Endodermal cell (in vitro differentiated cells): ENCODE measurements around the gene SMC1B. TPM values are rescaled to one million over a fixed set of nuclear protein-coding genes. Genes with fewer than 3 reads are reported as not detected.
"Not testable (repeated sequence)": the region's sequence is repeated elsewhere in the genome, so short reads cannot be mapped to it uniquely, and the experiment has no call there.

Experiments
- DNase-seq: peaks from one replicate; pipeline ENCODE4 v3.0.0-alpha.2; 2017
- H3K27ac ChIP-seq: 2 replicates; pipeline ENCODE4 v1.5.1; 2013; ENCODE audit warnings: mild to moderate bottlenecking, low read depth, low read length, moderate library complexity
- H3K27me3 ChIP-seq: 2 replicates; pipeline ENCODE4 v1.6.1; 2013; ENCODE audit warnings: mild to moderate bottlenecking, low read length, moderate library complexity; ENCODE audit not compliant: insufficient read depth, control insufficient read depth, poor library complexity, severe bottlenecking
- H3K36me3 ChIP-seq: 2 replicates; pipeline ENCODE4 v1.7.0; 2013; ENCODE audit warnings: mild to moderate bottlenecking, low read length, moderate library complexity; ENCODE audit not compliant: control insufficient read depth, insufficient read depth
- H3K4me1 ChIP-seq: one replicate; pipeline ENCODE4 v1.7.0; 2013; ENCODE audit warnings: low read length; ENCODE audit not compliant: control insufficient read depth, insufficient read depth
- H3K4me3 ChIP-seq: 2 replicates; pipeline ENCODE4 v1.5.1; 2013; ENCODE audit warnings: mild to moderate bottlenecking, low read length, moderate library complexity
- H3K9ac ChIP-seq: 2 replicates; pipeline ENCODE4 v1.6.1; 2013; ENCODE audit warnings: mild to moderate bottlenecking, low read length, moderate library complexity; ENCODE audit not compliant: poor library complexity, severe bottlenecking; ENCODE audit errors: extremely low read depth
- H3K9me3 ChIP-seq: 2 replicates; pipeline ENCODE4 v1.6.1; 2013; ENCODE audit warnings: mild to moderate bottlenecking, low read length, moderate library complexity; ENCODE audit not compliant: control insufficient read depth
- H3K27ac Mint-ChIP-seq: 2 replicates; pipeline ENCODE4 v1.8.0; 2020; ENCODE audit warnings: mixed read lengths
- H3K27me3 Mint-ChIP-seq: 2 replicates; pipeline ENCODE4 v1.8.0; 2021; ENCODE audit warnings: mild to moderate bottlenecking, mixed read lengths; ENCODE audit not compliant: insufficient read depth
- H3K36me3 Mint-ChIP-seq: 2 replicates; pipeline ENCODE4 v1.8.0; 2020; ENCODE audit warnings: low read depth, mixed read lengths
- H3K4me1 Mint-ChIP-seq: 2 replicates; pipeline ENCODE4 v1.8.0; 2020; ENCODE audit warnings: mixed read lengths
- H3K4me3 Mint-ChIP-seq: 2 replicates; pipeline ENCODE4 v1.8.0; 2020; ENCODE audit warnings: mild to moderate bottlenecking, moderate library complexity, mixed read lengths
- H3K9me3 Mint-ChIP-seq: 2 replicates; pipeline ENCODE4 v1.8.0; 2020; ENCODE audit warnings: mild to moderate bottlenecking, mixed read lengths
- WGBS, 2 experiments: methylation state at CpG; one replicate each; pipeline versions ENCODE4 v1.1.5 to v1.1.7; 2013; ENCODE audit warnings: missing lambda C conversion rate in 2 of 2, mixed read lengths in 1 of 2; ENCODE audit not compliant: insufficient coverage in 1 of 2, insufficient read length in 1 of 2; 5-methylcytosine and 5-hydroxymethylcytosine counted together
- total RNA-seq, 2 donors: library from RNA; stranded (reverse); fragmentation: NEBNext Ultra II Directional in 1 of 2; extraction: Animal tissue kit (Norgen Biotek cat#: 25700) in 1 of 2; gene quantifications; 2 replicates in 1 of 2; 3 replicates in 1 of 2; pipeline ENCODE4 v1.2.1, GENCODE V29; 2021
- TF ChIP-seq, protein P1 (sequence below): fragments of 200-600 bp; sonication (generic); conservative IDR thresholded peaks from 2 replicates; pipeline ENCODE4 v1.5.0; 2021; ENCODE audit warnings: antibody characterized with exemption, mild to moderate bottlenecking

Gene SMC1B
- total RNA-seq, 2 donors from 2014 or later, result 0.11 TPM; not detected in 1

- peaks cover 12% of the 10 kb centered on the region for H3K4me1 Mint-ChIP-seq
- H3K36me3 Mint-ChIP-seq, result no peaks in the 10 kb centered on the region
- 87 to 92% methylated on average over 4 to 9 of the region's 9 CpGs for WGBS, 2 experiments
Measured at GRCh38 chr22:45448431-45448830, 35.0 kb upstream of the SMC1B start.

GRCh38 chr22:45447596-45447995 lies 34.2 kb upstream of the SMC1B start:
- not testable (repeated sequence) for H3K4me3 ChIP-seq, H3K27ac Mint-ChIP-seq, H3K9ac ChIP-seq, H3K9me3 ChIP-seq, H3K4me1 ChIP-seq, H3K36me3 ChIP-seq, H3K4me3 Mint-ChIP-seq, H3K27ac ChIP-seq, H3K36me3 Mint-ChIP-seq, H3K27me3 ChIP-seq, H3K27me3 Mint-ChIP-seq, H3K9me3 Mint-ChIP-seq, DNase-seq
- WGBS, 2 experiments, result 93 to 100% methylated on average over 2 to 4 of the region's 4 CpGs
- peaks cover 12% of the 10 kb centered on the region for H3K4me1 Mint-ChIP-seq

More at GRCh38 chr22:45448431-45448830, 35.0 kb upstream of the SMC1B start:
- Mint-ChIP-seq H3K27me3 (peaks cover 1% of the 10 kb centered on the region), H3K4me3 (no peak overlapping the region), H3K27ac (no peak overlapping the region), H3K9me3 (no peaks in the 10 kb centered on the region)
- H3K27ac ChIP-seq, result no peak overlapping the region
- no peaks in the 10 kb centered on the region for H3K27me3 ChIP-seq
- TF ChIP-seq, protein P1, sequence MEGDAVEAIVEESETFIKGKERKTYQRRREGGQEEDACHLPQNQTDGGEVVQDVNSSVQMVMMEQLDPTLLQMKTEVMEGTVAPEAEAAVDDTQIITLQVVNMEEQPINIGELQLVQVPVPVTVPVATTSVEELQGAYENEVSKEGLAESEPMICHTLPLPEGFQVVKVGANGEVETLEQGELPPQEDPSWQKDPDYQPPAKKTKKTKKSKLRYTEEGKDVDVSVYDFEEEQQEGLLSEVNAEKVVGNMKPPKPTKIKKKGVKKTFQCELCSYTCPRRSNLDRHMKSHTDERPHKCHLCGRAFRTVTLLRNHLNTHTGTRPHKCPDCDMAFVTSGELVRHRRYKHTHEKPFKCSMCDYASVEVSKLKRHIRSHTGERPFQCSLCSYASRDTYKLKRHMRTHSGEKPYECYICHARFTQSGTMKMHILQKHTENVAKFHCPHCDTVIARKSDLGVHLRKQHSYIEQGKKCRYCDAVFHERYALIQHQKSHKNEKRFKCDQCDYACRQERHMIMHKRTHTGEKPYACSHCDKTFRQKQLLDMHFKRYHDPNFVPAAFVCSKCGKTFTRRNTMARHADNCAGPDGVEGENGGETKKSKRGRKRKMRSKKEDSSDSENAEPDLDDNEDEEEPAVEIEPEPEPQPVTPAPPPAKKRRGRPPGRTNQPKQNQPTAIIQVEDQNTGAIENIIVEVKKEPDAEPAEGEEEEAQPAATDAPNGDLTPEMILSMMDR, result no peak
- no peaks in the 10 kb centered on the region for H3K9me3 ChIP-seq
- no peak overlapping the region for H3K4me3 ChIP-seq
- H3K36me3 ChIP-seq, result no peaks in the 10 kb centered on the region
- DNase-seq, result no peak
- no peak overlapping the region for H3K9ac ChIP-seq
- H3K4me1 ChIP-seq, result peaks cover 5% of the 10 kb centered on the region

DNA sequence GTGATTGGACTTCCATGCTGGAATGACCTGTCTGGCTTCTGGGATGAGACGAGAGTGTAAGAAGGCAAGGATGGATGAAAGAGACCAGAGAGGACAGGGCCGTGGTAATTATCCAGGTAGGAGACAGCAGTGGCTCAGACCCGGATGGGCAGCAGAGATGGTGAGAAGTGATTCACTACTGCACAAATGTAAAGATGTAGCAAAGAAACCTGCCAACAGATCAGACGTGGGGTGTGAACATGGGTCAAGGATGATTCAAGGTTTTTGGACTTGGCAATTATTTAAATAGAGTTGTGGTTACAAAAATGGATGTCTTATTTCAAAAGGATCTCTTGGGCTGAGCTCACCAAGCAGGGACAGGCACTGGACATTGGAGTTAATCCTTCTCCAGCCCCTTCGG lies 32.8 kb upstream of the SMC1B start:
- no peak overlapping the region for H3K9ac ChIP-seq
- H3K9me3 ChIP-seq, result no peaks in the 10 kb centered on the region
- Mint-ChIP-seq H3K9me3 (no peaks in the 10 kb centered on the region), H3K27ac (no peak overlapping the region), H3K36me3 (no peaks in the 10 kb centered on the region), H3K4me1 (peaks cover 14% of the 10 kb centered on the region), H3K4me3 (no peak overlapping the region), H3K27me3 (peaks cover 1% of the 10 kb centered on the region)
- no peak overlapping the region for H3K27ac ChIP-seq
- H3K36me3 ChIP-seq, result no peaks in the 10 kb centered on the region
- WGBS, 2 experiments, result 91 to 95% methylated on average over 5 of the region's 5 CpGs
- no peaks in the 10 kb centered on the region for H3K27me3 ChIP-seq
- no peak for DNase-seq
- TF ChIP-seq, protein P1, result no peak
- H3K4me3 ChIP-seq, result no peak overlapping the region
- H3K4me1 ChIP-seq, result peaks cover 5% of the 10 kb centered on the region
